ENCODE results near the gene CSGALNACT2.

DNA sequence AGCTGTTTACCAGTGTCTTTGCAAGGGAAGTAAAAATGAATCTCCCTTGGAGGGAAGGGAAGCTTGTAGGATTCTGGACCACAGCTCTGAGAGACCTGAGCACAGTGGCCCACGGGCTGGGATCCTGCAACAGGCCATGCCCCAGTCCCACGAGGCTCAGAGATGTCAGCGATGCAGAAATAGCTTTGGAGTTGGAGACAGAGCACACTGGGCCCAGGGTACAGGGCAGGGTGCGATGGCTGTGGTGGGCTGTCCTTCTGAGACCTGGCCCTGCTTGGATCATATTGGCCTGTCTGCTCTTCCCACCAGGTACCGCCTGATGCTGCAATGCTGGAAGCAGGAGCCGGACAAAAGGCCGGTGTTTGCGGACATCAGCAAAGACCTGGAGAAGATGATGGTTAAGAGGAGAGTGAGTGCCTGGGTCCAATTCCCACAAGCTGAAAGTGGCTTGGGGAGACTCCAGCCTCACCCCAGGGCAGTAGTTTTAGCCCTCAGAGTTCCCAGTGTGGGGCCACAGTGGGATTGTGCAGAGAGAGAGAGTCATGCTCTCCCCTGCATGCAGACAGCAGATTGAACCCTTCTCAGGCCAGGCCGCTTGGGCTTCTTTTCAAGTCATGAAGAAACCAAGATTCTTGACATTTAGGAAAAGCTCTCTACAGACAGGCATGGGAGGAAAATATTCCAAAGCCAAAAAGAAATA, 13.5 kb upstream of the CSGALNACT2 start:
- no peak for TF ChIP-seq EZH2phosphoT487 (IDR thresholded peaks at IDR 0.05; ENCODE audit: low read depth)
- TF ChIP-seq, protein P1, sequence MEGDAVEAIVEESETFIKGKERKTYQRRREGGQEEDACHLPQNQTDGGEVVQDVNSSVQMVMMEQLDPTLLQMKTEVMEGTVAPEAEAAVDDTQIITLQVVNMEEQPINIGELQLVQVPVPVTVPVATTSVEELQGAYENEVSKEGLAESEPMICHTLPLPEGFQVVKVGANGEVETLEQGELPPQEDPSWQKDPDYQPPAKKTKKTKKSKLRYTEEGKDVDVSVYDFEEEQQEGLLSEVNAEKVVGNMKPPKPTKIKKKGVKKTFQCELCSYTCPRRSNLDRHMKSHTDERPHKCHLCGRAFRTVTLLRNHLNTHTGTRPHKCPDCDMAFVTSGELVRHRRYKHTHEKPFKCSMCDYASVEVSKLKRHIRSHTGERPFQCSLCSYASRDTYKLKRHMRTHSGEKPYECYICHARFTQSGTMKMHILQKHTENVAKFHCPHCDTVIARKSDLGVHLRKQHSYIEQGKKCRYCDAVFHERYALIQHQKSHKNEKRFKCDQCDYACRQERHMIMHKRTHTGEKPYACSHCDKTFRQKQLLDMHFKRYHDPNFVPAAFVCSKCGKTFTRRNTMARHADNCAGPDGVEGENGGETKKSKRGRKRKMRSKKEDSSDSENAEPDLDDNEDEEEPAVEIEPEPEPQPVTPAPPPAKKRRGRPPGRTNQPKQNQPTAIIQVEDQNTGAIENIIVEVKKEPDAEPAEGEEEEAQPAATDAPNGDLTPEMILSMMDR (IDR thresholded peaks at IDR 0.05; ENCODE audit: low read depth, low read length) = no peak

Data from OCI-LY3 (cell line).